PC-9 (cell line): ENCODE results near the gene PPP1R9A.

Source experiments
- CTCF ChIP-seq: fragments of 200-600 bp; sonication (generic); conservative IDR thresholded peaks from 2 replicates; pipeline ENCODE4 v1.6.1; 2017; ENCODE audit warnings: mixed run types, antibody characterized with exemption, mild to moderate bottlenecking, moderate library complexity
- EZH2 ChIP-seq: fragments of 200-600 bp; sonication (generic); IDR thresholded peaks from 2 replicates; pipeline ENCODE4 v1.8.0; 2017; ENCODE audit warnings: antibody characterized with exemption, low read depth

GRCh38 chr7:95219721-95220120 is 312.3 kb downstream of the PPP1R9A start:
- TF ChIP-seq CTCF: no peak
- TF ChIP-seq EZH2: no peak
